HG03060 (cell line): Measurements from ENCODE around the gene IQCF2.
"Not testable (repeated sequence)": the region's sequence is repeated elsewhere in the genome, so short reads cannot be mapped to it uniquely, and the experiment has no call there.

Experiments used
- ATAC-seq: cut with Tn5 transposase; IDR thresholded peaks from one replicate; pipeline ENCODE4 v1.9.1; 2021; ENCODE audit warnings: low read depth, moderate number of reproducible peaks; ENCODE audit not compliant: unreplicated experiment

The IQCF2 gene

DNA sequence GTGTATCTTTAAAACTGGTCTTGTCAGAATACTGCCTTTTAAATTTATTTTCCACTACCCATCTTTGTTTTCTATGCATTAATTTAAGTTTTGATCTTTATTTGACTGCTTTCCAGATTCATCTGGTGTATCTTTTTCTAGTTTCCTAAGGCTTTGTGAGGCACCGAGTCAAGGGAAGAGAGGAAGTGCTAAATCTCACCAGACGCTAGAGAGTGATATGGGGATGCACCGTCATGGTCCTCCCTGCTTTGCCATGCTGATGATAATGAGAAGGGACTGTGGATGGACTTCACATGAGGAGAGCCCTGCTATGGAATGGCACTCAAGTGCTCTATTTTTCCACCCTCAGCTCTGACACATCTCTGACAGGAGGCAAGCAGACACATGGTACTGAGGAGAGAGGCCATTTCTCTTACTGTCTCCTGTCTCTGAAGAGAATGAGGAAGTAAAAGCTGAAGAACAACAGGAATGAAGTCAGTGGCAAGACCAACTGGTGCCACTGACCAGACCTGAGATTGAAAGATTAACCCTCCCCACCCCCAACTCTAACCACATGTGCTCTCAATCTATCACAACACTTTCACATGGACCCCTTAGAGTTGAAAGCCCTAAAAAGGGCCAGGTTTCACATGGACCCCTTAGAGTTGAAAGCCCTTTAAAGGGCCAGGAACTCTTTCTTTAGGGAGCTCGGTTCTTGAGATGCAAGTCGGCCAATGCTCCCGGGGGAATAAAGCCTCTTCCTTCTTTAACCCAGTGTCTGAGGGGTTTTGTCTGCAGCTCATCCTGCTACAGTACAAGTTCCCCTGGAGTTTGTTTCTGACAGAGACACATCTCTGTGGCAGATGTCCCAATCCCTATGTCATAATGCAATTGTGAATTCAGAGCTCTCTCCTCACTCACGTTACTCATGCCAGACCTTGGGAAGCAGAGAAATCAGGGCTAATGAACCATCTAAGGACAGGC, at the start of gene IQCF2:
TSS of gene IQCF2 (plus strand) at position 913 of the 963 bp plus-strand sequence. CDS start 52 bp downstream, outside the sequence.
- ATAC-seq = no peak

DNA sequence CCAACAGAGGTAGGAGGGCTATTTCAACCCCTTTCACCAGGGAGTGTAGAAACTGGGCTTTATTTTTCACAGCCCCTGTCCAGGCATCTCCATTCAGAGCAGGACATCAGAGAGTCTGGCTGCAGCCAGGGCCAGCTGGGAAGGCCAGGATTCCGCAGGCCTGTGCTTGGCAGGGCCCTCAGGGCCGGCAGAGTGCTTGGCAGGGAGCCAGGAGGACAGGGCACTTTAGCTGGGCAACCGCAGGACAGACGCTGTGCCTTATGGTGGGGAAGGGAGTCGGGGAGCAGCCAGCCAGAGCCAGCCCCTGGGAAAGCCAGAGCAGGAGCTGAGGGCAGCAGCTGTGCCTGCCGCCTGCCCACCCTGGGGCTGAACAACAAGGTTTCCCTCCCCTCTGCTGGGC, 47.9 kb upstream of the IQCF2 start:
- ATAC-seq = no peak

DNA sequence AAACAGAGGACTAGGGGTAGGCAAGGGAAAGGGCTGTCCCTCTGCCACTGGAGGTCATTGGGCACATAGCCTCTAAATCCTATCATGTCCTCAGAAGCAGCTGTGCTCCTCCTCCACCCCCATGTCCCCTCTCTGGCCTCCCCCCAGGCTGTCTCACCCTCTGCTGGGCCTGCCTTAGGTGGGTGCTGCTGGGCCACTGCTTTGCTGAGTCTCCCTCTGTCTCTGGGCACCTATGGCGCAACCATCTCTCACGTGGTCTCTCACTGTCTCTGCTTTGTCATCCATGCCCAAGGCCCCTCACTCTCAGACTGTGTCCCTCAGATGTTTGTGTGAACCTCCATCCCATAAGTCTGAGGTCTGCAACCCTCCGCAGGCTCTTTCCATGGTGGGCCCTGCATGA, 47.4 kb upstream of the IQCF2 start:
- ATAC-seq = no peak

DNA sequence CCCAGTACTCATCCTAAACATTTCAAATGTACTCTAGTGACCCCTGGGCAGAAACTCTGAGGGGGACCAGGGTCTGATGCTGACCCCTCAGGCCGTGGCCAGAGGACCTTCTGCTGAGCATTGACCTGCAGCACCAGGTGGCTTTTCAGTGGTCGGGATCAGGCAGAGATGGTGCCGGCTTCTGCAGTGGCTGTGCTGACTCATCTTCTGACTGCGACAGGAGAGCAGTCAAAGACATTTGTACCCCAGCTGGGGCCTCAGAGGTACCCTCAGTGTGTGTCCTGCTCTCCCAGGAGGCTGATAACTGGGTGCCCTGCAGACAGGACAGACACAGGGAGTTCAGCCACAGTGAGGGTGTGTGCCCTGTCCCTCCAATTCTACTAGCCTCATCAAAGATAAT, 45.8 kb upstream of the IQCF2 start:
- ATAC-seq = no peak

DNA sequence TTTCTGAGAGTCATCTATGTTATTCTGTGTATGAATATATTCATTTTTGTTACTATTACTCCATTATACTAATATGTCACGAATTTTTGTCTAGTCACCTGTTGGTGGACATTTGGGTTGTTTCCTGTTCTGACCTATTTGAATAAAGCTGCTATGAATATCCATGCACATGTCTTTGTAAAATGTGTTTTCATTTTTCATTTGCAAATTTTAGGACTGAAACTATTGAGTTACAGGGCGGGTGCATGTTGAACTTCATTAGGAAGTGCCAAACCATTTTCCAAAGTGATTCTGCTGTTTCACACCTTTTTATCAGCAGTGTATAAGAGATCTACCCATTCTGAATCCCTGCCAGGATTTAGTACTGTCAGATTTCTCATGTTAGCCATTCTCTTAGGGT, 44.7 kb upstream of the IQCF2 start:
- no peak for ATAC-seq

DNA sequence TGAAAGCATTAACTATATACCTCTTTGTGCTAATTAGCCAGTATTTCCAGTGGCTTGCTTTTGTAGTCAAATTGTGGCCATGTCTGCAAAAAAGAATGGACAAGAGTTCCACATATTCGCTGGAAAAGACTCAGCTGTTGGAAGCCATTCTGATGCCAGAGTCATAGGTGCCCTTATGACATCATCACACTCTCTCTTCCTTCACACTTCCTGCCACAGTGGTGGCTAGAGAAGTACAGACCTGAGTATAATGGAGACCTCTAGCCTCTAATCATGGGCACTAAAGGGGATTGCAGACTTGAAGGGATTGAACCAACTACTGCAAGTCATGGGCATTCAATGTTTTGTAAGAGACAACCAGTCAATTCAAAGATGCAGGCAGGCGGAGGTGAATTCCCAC, 44.0 kb upstream of the IQCF2 start:
- ATAC-seq = no peak

DNA sequence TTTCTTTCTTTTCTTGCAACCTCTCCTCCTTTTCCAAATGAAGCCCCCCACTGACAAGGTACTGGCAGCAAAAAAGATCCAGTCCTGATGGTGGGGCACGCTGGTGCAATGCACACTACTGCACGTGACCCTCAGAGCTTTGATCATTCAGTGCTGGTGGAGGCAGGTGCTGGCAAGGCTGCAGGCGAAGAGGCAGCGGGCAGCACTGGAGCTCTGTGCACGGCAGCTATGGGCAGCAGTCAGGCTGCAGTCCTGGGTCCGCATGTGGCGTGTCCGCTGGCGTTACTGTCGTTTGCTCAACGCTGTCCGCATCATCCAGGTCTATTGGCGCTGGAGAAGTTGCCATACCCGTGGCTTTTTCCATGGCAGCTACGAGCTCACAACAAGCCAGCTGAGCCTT, 42.3 kb upstream of the IQCF2 start:
- no peak for ATAC-seq

DNA sequence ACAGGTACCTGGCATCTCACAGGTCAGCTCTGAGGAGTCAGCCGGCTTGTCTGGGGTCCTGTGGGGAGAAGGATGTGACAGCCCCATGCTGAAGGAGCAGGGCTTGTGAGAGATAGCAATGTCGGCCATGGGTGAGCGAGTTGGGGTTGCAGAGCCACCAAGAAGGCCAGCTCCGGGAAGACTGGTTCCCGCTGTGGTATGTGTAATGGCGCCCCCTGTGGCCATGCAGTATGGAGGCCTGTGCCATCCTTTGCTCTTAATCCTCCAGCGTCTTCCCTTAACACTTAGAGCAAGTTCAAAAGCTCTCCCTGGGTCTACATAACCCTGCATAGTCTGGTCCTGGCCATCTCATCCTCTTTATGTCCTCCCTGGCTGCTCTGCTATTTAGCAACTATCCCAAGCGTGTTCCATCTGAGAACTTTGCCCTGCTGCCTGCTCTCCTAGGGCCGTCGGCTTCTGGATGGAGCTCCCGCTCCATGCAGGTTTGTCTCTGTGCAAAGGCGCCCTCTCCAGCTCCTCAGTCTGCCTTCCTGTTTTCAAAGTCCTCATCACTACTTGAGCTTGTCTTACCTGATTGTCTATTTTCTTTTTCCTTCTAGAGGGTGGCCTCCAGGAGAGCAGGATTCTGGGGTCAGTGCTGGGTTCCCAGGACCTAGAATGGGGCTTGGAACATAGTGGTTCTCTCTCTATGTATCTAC, 41.6 kb upstream of the IQCF2 start:
- no peak for ATAC-seq

DNA sequence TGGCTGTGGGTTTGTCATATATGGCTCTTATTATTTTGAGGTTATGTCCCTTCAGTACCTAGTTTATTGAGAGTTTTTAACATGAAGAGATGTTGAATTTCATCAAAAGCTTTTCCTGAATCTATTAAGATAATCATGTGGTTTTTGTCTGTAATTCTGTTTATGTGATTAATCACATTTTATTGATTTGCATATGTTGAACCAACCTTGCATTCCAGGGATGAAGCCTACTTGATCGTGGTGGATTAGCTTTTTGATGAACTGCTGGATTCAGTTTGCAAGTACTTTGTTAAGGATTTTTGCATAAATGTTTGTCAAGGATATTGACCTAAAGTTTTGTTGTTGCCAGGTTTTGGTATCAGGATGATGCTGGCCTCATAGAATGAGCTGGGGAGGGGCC, 33.1 kb upstream of the IQCF2 start:
- ATAC-seq = no peak

DNA sequence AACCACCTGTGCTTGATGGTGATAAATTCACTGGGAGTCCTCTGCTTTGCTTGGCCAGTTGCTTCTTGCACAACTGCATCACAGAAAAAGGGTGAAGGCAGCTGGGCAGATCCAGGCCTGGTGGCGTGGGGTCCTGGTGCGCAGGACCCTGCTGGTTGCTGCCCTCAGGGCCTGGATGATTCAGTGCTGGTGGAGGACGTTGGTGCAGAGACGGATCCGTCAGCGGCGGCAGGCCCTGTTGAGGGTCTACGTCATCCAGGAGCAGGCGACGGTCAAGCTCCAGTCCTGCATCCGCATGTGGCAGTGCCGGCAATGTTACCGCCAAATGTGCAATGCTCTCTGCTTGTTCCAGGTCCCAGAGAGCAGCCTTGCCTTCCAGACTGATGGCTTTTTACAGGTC, 31.1 kb upstream of the IQCF2 start:
- no peak for ATAC-seq

DNA sequence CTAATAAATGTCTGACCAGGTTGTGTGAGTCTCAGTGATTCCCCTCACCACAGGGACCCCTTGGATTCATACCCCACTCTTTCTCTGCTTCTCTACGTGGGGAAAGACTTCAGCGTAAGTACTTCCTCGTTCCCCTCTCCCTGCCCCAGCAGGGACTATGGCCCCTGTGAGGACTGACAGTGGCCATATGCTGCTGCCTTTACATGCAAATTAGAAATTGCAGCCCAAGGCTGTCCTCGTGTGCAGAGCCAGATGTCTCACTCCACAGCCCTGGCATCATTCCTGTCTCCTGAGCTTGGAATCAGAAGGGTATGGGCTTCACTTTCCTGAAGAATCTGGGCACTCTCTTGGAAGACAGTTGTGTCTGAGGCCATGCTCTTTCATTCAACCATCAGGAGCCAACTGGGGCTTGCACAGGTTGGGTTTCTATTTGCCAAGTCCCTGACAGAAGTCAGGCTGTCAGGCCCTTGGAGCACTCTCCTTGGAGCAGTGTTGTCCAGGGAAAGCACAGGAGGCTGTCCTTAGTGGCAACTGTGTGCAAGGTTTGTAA, 30.5 kb upstream of the IQCF2 start:
- ATAC-seq = no peak

DNA sequence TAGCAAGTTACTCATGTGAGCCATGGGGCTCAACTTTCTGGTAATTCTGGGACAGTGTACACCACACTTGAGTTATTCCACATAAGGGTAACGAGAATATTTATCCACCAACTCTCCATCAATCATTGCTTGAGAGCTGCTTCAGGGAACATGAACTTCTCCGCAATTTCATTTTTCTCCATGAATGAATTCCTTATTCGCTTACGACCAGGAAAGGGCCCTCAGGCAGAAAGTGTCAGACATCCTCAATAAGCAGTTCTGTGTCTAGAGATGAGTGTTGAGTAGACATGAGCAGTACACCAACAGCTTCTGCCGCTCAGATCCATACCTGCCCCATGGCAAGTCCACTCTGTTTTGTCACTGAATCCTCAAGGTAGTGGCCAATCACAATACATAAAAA, 24.8 kb upstream of the IQCF2 start:
- ATAC-seq = no peak

DNA sequence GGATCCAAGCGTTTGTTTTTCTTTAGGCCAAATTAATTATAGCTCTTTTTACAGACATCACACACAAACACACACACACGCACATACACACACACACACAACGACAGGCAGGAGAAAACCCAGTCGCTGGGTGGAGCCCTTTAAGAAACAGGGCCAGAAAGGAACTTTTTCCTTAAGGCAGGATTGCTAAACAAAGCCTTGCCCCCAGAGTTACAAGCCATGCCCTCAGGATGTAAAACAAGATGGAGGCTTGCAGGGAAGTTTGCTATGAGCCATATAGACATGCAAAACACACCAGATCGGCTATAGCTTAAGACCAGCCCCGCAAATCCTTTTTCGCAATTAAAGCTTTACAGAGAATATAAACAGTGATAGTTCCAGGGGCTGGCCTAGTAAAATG, 16.3 kb upstream of the IQCF2 start:
- ATAC-seq = no peak

DNA sequence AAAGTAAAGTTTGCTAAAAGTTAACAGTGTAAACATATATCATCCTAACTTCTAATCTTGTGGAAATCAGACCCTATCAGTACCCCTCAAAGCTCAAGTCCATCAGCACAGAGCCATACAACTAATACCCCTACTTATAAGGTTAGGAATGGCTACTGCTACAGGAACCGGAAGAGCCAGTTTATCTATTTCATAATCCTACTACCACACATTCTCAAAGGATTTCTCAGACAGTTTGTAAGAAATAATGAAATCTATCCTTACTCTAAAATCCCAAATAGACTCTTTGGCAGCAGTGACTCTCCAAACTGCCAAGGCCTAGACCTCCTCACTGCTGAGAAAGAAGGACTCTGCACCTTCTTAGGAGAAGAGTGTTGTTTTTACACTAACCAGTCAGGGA, 6.0 kb upstream of the IQCF2 start:
- not testable (repeated sequence) for ATAC-seq

DNA sequence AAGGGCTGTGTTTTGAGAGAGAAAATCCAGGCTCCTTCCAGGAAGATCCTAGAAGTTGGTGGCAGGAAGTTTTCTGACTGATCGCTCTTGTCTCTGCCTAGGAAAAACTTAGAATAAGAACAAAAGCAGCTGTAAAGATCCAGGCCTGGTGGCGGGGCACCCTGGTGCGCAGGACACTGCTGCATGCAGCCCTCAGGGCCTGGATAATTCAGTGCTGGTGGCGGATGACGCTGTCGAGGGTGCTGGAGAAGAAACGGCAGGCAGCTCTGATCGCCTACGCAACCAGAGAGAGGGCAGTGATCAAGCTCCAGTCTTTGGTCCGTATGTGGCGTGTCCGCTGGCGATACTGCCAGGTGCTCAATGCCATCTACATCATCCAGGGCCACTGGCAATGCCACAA, 1.5 kb downstream of the IQCF2 start:
- no peak for ATAC-seq

DNA sequence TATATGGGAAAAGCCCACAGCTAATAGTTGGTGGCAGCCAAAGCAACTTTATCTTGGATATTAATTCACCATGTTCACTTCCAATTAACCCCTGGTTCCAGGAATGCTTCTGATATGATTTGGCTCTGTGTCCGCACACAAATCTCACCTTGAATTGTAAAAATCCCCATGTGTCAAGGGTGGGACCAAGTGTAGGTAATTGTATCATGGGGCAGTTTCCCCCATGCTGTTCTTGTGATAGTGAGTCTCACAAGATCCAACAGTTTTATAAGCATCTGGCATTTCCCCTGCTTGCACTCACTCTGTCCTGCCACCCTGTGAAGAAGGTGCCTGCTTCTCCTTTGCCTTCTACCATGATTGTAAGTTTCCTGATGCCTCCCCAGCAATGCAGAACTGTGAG, 7.5 kb downstream of the IQCF2 start:
- ATAC-seq = not testable (repeated sequence)

DNA sequence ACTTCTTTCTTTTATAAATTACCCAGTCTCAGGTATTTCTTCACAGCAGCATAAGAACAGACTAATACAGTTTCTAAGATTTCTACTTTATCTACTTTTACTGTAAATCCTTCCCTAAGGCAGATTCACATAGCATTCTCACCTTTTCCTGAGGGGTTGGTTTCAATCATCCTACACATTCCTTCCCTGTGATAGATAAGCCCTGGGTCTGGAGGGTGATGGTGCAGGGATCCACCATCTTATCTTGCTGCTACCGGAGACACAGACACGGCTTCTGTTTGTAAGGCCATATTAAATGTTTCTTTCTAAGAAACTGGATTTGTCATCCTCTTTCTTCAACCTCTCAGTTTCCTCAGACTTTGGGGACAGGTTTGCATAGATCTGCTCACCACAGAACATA, 7.9 kb downstream of the IQCF2 start:
- ATAC-seq = no peak

DNA sequence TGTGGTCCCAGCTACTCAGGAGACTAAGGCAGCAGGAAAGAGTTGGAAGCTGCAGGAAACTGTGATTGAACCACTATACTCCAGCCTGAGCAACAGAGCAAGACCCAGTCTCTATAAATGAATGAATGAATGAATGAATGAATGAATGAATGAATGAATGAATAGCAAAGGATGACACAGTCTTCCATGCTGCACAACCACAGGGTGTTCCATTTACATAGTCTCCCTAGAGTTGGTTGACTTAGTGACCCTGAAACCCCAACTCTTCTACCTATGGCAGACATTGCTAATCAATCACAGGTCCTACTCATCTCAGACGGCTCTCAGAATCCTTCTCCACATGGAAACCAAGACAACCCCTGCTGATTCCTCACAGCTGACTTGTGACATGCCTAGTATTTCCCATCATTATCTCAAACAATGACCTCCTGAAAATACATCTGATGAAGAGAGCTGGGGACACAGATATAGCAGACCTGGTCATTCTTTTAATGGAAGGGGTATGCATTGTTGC, 11.9 kb downstream of the IQCF2 start:
- no peak for ATAC-seq

DNA sequence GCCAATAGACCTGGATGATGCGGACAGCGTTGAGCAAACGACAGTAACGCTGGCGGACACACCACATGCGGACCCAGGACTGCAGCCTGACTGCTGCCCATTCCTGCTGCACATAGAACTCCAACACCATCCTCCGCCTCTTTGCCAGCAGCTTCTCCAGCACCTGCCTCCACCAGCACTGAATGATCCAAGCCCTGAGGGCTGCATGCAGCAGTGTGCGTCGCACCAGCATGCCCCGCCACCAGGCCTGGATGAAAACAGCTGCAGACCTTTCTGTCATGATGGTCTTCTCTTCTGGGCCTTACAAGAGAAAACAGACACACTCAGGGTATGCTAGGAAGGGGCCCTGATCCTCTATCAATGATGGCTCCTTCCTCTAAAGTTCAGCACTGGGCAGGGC, 12.5 kb downstream of the IQCF2 start:
- ATAC-seq = no peak

DNA sequence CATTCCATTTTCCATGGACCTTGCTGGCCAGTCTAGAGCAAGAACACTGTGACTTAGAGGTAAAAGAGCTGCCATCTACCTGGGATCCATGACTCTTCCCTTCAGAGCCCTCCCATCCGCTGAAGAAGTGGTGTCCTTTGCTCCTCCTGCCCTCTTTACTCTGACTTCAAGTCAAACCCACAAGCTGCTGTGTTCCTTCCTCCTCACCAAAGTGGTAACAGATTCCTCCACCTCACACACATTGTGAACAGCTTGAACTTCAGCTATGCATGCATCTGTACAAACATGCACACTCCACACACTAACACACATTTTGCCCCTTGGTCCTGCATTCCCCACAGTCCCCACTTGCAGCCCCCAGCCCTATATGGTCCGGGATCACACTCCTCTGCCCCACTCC, 13.0 kb downstream of the IQCF2 start:
- no peak for ATAC-seq

DNA sequence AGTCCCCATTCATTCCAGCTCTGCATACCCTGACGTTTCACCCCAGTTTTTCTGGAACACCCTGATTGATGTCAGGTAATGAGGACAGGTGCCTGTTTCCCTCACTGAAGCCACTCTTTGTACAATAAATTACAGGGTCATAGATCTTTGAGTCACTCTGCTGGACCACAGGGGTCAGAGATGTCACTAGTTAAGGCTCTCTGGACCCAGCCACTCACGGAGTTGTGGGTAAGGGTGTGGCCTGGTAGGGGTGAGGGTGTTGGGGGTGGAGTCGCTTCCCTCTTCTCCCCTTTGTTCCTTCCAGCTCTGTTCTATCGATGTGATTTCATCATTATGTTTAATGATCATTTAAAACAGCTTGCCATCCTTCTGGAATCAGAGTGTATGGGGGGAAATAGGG, 13.5 kb downstream of the IQCF2 start:
- no peak for ATAC-seq
